Activated CD8-positive, alpha-beta memory T cell treated with anti-CD3 and anti-CD28 coated beads for 48 hours (primary cell): ENCODE measurements around the gene BAIAP2.

Experiments
- DNase-seq, 3 experiments: peaks; one replicate each; pipeline ENCODE4 v3.0.0-alpha.2; 2020; ENCODE audit warnings: low read depth in 2 of 3, low spot score in 2 of 3

Gene BAIAP2

GRCh38 chr17:81036197-81036941, 1.4 kb downstream of the BAIAP2 start:
- no peak for DNase-seq

DNA sequence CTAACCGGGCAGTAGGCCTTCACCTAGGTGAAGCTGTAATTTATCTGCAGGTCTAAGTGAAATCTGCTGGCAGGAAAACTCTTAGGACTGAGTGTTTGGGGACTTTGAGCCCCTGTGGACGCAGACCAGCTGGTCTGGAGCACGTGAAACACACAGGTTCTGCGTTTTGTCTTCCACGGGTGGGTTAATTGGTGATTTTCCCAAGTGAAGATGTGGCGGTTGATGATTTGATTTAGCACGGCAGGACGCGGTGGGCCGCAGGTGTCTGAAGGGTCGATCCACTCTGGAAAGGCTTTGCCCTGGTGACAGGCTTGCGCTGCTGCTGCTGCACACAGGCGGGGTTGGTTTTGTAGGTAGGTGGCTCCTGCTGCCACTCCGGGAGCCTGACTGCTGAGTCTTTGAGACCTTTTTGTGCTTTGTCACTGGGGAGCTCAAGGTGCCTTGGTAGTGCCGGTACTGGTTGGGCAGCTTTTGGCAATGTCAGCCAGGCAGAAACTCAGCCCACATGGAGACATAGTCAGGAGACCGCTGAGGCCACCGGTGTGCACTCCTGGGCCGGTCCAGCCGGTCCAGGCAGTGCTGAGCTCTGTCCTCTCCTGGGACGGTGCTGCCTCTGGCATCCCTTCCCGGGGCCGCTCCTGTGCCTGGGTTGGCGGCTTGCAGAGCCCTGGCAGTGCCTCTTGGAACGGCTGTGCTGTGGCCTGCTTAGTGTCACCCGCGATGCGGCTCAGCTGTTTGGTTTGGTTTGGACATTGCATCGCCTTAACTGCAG, 2.3 kb downstream of the BAIAP2 start:
- DNase-seq = no peak

DNA sequence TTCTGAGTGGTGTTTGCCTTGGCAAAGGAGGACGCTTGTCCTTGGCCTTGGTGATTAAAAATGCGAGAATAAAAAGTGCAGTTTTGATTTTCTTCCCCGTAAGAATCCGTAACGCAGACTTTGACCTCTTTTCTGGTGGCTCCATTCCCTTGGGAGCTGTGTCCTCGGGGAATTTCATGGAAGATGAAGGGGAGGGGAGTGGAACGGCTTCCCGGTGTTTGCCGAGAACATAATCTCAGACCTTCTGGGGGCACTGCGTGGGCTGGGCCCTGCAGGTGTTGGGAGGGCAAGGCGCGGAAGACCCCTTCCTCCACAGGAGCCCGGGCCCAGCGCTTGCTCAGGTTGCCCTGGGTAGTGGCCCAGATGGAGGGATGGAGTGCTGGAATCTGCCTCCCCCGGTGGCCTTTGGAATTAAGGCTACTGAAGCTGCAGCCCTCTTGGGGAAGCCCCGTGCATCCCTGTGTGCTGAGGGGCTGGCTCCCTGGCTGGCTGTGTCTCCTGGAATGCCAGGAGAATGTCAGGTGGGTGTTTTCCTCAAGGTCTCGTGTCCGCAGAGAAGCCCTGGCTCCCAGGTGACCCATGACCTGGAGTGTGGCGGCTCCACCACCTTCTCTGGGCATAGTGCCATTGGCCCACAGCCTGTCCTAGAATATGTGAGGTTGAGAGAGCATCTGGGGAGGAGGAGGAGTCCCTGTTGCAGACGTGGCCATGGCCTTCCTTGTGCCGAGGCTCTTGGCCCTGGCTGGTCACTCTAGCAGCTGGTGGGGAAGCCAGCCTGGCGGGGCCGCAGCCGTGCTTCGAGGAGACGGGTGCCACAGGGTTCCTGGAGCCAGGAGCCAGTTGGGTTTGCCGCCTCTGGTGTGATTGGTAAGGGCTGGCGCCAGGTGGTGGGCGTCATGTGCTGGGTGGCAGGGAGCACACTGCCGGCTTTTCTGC, 3.1 kb downstream of the BAIAP2 start:
- no peak for DNase-seq

- DNase-seq = no peak
These were observed 4.1 kb downstream of the BAIAP2 start for GRCh38 chr17:81039096-81039495.

DNA sequence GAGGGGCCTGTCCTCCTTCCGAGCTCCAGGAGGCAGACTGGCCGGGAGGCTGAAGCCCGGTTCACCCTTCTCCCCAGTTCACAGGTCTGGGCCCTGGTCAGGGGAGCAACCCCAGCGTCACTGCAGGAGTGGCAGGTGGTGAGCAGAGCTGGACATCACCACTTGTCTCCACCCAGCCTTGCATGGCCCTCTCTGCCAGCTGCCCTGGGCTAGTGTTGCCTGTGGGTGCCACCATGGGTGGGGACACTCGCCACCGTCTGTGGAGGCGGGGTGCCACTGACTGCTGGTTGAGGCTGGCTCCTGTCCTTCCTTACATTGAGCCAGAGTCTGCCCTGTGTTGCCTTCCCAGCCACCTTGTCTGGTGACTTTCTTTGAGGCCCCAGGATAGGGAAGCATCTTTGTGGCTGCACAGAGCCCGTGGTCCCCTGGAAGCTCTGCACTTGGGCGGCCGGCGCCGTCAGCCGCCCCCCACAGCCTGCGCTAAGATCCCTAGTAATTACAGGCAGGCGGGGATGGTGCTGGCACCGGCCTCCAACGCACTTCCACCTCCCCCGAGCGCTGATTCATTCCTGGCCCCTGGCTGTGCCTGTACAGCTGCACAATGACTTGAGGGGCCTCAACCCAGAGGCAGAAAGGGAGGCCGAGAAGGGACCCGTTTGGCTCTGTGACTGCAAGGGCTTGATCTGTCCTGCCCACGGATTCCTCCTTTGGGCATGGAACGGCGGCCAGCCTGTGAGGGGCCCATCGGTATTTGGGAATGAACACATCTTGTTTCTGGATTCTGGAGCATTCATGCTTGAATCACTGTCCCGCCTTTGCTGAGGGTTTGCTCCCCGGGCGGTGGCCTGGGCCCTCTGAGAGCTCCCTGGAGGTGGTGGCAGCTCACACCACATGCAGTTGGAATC, 5.2 kb downstream of the BAIAP2 start:
- DNase-seq = no peak

GRCh38 chr17:81040791-81041337, 5.9 kb downstream of the BAIAP2 start:
- DNase-seq = no peak

DNA sequence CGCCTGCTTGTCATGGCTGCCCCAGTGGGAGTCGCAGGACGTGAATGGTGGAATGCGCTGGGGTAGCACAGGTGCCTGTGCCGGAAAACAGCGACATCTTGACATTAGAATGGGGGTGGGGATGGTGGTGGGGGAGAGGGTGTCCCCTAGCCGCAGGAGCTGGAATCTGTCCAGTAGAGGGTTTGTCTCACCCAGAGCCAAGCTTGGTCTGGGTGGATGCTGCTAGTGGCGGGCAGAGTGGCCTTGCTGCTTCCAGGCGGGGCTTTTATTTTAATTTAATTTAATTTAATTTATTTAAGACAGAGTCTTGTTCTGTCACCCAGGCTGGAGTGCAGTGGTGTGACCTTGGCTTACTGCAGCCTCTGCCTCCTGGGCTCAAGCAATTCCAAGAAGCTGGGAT, 7.7 kb downstream of the BAIAP2 start:
- no peak for DNase-seq

DNA sequence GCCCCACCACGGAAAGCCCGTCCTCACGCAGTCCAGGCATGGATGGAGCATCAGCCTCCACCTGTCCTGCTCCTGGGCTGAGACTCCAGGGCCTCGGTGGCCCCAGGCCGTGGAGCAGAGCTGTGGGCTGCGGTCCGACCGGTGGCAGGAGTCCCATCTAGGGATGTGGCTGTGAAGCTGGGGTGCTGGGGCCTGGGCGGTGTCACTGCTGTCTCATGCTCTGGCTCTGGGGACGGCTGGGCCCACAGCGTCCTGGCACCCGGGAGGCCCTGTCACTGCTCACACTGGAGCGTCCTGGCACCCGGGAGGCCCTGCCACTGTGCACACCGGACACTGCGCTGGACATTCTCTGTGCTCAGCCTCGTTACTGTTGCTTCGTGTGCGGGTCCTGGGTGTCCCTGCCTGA, 8.4 kb downstream of the BAIAP2 start:
- DNase-seq = no peak

DNA sequence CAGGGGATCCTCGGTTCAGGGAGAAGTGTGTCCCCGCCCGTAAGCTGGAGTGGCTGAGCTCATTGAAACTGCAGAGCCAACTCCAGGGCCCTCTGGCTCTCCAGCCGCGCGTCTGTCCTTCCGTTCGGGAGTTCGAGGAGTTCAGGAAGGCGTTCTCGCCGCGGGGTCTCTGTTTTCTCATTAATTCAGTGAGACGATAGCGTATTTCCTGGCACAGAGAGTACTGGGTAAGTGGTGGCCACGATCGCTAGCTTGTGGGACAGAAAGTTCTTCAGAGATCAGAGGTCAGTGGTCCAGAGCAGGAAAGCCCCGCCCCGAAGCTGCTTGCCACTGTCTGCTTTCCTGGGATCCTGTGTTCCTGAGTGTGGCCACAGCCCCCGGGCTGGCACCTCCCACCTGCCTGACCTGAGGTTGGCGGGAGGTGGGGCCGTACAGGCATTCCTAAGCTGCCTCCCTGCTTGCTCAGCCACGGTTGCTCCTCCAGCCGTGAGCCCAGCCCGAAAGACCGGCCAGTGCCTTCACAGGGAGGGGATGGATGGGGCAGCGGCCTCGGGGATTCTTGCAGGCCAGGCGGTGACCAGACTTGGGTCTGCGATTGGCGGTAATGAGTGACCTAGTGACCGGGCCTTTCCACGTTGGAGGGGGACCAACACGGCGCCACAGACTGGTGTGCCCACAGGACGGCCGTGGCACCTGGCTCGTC, 8.9 kb downstream of the BAIAP2 start:
- DNase-seq = no peak

DNA sequence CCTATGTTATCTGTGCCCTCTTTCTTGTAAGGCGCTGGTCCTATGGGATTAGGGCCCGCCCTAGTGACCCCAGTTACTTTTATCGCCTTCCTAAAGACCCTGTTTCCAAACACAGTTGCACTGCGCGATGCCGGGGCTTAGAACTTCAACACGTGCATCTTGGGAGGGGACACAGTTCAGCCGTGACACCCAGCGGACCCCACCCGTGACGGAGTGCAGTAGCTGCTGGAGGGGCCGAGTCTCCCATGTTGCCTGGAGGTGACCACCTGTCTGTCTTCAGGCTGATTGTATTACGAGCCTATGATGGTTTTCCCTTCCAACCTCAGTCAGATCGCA, 9.4 kb downstream of the BAIAP2 start:
- no peak for DNase-seq

DNA sequence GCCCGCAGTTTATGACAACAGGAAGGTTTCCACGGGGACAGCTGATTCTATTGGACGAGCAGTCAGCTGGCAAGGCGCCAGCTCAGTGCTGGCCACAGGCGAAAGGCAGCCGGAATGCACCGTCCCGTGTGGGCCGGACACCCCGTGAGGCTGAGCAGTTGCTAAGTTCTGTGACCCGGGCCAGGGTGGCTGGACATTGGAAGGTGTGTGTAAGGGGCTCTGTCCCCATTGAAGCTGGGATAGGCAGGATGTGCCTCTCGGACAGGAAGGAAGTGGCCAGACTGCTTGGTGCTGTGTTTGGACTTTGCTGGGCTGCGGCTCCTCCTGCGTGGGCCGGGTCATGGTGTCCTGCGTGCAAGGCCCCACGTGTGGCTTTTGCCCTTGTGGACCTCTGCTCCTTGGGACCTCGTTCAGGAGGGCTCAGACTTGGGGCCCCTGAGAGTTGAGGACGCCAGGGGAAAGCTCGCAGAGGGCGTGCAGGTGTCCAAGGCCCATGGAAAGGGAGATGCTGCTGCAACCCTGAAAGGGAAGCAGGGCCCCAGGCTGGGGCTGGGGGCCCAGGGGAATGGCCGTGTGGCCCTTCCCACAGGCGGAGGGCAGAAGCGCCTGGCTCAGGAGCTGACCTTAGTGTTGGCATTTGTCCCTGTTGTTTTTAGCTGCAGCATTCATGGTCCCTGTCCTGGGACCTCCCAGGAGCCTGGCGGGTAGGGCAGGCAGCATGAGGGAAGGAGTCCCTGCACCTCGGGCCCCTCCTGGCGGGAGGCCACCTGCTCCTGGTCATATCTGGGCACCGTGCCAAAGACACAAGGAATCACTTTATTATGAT, 10.0 kb downstream of the BAIAP2 start:
- DNase-seq = no peak

GRCh38 chr17:81045590-81046095, 10.7 kb downstream of the BAIAP2 start:
- DNase-seq = no peak

GRCh38 chr17:81046132-81046769, 11.3 kb downstream of the BAIAP2 start:
- no peak for DNase-seq

- DNase-seq = no peak
These were observed 11.9 kb downstream of the BAIAP2 start for GRCh38 chr17:81046770-81047359.

GRCh38 chr17:81048827-81049371, 13.9 kb downstream of the BAIAP2 start:
- no peak for DNase-seq

- no peak for DNase-seq
These were observed 14.5 kb downstream of the BAIAP2 start for GRCh38 chr17:81049372-81049911.

DNA sequence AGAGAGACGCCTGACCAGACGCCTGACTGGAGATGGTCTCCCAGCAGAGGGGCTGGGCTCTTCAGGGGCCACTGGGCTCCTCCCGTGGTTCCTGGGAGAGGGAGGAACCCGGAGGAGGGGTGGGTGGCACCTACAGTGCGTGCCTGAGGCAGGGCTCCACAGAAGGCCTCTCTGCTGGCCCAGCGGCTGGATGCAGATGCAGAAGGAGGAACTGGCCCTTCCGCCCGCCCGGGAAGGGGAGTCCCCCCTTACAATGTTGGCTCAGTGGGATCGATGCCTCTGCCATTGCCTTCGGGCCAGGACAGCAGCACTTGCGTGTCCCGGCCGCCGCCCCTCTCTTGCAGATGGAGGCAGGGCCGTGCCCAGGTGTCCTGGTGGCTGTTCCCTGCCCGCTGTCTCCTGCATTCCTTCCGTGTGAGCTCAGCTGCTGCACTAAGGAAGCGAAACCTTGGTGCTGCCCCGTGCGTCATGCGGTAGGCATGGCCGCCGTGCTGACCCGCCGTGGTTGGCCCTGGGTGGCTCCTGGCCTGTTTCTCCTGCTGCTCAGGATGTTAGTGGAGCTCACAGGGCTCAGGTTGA, 15.1 kb downstream of the BAIAP2 start:
- no peak for DNase-seq
